ENCODE results near the gene FBRSL1.

- TF ChIP-seq, protein P1, sequence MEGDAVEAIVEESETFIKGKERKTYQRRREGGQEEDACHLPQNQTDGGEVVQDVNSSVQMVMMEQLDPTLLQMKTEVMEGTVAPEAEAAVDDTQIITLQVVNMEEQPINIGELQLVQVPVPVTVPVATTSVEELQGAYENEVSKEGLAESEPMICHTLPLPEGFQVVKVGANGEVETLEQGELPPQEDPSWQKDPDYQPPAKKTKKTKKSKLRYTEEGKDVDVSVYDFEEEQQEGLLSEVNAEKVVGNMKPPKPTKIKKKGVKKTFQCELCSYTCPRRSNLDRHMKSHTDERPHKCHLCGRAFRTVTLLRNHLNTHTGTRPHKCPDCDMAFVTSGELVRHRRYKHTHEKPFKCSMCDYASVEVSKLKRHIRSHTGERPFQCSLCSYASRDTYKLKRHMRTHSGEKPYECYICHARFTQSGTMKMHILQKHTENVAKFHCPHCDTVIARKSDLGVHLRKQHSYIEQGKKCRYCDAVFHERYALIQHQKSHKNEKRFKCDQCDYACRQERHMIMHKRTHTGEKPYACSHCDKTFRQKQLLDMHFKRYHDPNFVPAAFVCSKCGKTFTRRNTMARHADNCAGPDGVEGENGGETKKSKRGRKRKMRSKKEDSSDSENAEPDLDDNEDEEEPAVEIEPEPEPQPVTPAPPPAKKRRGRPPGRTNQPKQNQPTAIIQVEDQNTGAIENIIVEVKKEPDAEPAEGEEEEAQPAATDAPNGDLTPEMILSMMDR (IDR thresholded peaks at IDR 0.05): no peak
- TF ChIP-seq EZH2 (IDR thresholded peaks at IDR 0.05; ENCODE audit: borderline replicate concordance, insufficient read depth, low read depth, low read length, poor library complexity, severe bottlenecking): no peak
Observed at GRCh38 chr12:132521200-132521580, 31.2 kb downstream of the FBRSL1 start.
